HG03097 (cell line): ENCODE data around the gene ARMC2.
"Not testable (repeated sequence)": the region's sequence is repeated elsewhere in the genome, so short reads cannot be mapped to it uniquely, and the experiment has no call there.

ENCODE experiments used
- ATAC-seq: cut with Tn5 transposase; IDR thresholded peaks from one replicate; pipeline ENCODE4 v1.9.1; 2021; ENCODE audit not compliant: unreplicated experiment, low FRiP score

The ARMC2 gene

GRCh38 chr6:108869876-108870275, 21.7 kb downstream of the ARMC2 start:
- ATAC-seq, result no peak

DNA sequence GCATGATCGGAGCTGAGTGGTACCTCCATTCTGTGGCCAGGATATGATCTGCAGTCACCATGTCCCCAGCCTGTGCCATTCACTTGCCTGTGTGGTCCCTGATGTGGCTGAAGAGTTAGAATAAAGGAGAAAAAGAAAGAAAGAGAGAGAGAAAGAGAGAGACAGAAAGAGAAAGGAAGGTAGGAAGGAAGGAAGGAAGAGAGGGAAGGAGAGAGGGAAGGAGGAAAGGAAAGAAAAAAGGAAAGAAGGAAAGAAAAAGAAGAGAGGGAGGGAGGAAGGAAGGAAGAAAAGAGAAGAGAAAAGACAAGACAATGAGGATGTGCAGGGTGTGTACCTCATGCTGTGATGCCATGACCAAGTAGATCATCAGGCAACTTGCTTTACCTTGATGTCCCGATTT, 22.1 kb downstream of the ARMC2 start:
- no peak for ATAC-seq

DNA sequence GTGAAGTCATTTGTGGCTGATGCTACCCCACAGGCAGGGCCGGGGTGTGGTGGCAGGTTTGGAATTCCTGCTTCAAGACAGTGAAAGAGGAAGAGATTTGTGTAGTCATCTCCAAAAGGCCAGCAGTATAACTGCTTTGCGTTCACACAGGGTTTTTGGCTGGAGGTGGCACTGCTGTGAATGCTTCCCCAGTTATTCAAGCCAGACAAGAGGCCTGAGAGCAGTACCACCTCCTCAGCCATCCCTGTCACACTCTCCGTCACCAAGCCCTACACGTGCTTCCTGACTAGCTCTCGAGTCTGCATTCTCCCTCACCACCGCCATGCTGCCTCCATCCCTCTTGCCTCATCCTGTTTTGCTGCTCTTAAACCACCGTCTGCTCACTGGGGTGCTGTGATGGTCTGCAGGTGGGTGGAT, 23.9 kb downstream of the ARMC2 start:
- ATAC-seq, result no peak

DNA sequence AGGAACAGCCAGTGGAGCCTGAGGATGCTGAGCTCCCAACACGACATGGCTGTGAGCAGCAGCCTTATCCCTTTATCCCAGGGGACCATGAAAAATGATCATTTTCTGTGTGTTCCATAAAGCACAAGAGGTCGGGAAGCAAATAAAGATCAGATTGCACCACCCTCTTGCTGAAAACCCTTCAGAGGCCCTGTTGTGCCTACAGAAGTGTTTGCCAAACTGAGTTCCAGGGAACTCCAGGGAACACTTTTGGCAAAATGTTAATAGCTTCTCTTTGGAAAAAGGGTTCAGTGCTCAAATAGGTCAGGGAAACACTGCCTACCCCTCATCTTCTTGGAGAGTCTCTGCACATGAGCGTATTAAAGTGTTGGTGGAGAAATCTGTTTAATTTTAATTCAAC, 24.4 kb downstream of the ARMC2 start:
- ATAC-seq, result no peak

GRCh38 chr6:108873251-108873650, 25.0 kb downstream of the ARMC2 start:
- no peak for ATAC-seq

DNA sequence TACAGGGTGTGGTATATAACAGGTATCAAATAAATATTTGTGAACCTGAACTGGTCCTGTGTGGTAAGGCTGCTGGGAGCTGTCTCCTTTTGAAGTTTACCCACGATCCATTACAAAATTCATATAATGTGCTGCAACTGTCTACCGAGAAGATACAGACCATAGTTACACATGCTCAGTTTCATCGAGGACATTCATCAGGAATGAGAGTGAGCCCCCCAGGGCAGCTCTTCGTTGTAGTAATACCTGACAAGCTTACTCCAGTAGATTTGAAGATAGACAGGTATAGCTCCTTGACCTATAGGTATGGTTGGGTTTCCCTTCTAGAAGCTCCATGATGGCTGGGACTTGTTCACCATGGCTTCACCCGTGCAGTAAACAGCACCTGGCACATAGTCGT, 25.7 kb downstream of the ARMC2 start:
- ATAC-seq, result no peak

DNA sequence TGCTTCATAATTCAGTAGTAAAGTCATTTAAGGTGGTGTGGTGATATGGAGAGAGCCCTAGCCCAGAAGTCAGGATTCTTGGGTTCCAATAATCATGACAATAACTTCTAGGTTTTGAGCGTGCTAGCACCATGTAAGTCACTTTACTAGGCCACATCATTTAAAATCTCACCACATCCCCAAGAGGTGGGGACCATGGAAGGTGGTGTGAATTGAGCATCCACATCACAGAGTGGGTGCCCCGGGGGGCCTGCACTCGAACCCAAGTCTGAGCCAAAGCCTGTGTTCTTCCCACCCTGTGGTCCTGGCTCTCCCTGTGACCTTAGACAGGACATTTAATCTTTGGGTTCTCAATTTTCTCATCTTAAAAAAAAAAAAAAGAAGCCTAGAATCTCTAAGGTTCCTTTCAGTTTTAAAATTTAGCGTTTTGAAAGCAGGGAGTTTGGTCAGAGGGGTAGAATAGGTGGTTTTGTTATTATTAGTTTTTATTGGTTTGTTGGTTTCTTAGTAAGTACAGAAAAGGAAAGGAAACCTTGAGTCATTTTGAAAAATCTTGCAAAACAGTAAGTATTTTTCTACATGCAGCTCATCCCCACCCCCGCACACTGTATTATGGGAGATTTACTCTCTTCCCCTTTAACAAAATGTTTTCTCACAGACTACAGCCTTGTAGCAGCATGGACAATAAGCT, 26.4 kb downstream of the ARMC2 start:
- ATAC-seq, result peak; percentile 83

DNA sequence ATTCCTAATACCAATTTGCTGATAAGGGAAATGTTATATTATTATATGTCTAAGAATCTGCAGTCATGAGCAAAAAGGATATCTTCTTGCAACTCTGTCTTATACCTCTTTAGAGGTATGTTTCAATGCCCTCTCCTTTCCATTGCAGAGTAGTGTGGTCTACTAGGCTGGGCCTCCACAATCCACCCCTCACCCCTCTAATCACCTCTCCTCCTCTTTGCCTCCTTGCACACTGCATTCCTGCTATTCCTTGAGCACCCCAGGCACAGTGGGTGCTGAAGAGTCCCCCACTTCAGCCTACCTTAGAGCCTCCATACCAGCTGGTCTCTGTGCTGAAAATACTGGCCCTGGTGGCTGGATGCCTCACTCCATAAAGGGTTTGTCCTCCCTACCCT, 26.9 kb downstream of the ARMC2 start:
- peak; percentile 21 for ATAC-seq

GRCh38 chr6:108877046-108877751, 29.0 kb downstream of the ARMC2 start:
- no peak for ATAC-seq

DNA sequence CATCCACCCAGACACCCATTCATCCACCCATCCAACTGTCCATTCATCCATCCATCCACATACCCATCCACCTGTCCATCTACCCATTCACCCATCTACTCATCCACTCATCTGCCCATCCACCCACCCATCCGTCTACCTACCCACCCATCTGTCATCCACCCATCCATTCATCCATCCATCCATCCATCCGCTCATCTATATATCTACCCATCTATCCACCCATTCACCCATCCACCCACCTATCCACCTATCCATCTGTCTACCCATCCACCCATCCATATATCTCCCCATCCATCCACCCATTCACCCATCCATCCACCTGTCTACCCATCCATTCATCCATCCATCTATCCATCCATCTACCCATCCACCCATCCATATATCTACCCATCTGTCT, 30.7 kb downstream of the ARMC2 start:
- ATAC-seq, result no peak

- ATAC-seq, result peak; percentile 83
Measured at GRCh38 chr6:108883172-108883571, 35.0 kb downstream of the ARMC2 start.

DNA sequence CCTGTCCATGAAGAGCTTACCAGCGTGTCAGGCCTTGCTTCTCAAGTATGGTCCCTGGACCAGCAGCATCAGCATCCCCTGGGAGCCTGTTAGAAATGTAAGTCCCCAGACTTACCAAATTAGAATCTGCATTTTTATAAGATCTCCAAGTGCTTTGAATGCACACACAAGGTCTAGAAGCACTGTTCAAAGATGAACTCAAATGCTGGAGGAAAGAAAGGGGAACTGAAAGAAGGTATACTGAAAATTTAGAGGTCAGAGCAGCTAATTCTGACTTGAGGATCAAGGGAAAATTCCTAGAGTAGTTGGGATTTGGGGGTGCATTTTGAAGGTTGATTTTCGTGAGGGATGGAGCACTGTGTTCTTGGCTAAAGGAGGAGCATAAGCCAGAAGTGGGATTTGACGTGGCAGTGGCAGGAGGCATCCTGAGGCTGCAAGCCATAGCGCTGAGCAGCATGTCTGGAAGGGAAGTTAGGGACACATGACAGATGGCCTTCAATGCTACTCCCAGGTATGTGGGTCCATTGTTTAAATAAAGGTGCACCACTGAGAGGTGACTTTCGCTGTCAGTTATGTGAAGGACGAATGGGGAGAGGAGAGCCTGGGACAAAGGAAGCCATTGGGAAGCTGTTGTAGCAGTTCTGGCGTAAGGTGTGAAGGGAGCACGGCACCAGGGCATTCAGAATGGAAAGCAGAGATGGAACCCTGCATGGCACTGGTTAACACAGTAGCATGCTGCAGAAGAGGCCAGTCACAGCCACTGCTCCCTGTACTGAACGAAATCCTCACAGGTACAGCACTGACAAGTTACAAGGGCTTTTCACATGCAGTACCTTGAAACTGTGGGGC, 36.2 kb downstream of the ARMC2 start:
- no peak for ATAC-seq

GRCh38 chr6:108888052-108888451, 39.8 kb downstream of the ARMC2 start:
- ATAC-seq, result no peak

DNA sequence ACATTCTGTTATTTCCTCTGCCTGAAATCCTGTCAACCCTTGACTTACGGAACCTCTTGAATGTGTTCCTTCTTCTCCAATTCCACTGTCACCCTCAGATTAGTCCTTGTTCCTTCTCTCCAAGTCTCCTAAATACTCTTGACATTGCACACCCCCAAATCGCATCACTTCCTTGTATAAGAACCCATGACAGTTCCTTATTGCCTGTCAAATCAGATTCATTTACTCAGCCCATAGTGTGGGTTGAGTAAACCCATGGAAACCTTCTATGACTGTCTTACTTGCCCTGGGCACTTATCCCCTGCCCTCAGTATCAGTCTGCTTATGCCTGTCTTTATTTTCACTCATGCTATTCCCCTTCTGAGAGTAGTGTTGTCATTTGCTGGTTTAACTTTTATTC, 40.5 kb downstream of the ARMC2 start:
- ATAC-seq, result no peak

DNA sequence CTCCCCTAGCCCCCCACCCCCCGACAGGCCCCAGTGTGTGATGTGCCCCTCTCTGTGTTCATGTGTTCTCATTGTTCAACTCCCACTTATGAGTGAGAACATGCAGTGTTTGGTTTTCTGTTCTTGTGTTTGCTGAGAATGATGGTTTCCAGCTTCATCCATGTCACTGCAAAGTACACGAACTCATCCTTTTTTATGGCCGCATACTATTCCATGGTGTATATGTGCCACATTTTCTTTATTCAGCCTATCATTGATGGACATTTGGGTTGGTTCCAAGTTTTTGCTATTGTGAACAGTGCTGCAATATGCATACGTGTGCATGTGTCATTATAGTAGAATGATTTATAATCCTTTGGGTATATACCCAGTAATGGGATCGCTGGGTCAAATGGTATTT, 42.7 kb downstream of the ARMC2 start:
- ATAC-seq, result not testable (repeated sequence)

- no peak for ATAC-seq
Measured at GRCh38 chr6:108895571-108895970, 47.3 kb downstream of the ARMC2 start.

DNA sequence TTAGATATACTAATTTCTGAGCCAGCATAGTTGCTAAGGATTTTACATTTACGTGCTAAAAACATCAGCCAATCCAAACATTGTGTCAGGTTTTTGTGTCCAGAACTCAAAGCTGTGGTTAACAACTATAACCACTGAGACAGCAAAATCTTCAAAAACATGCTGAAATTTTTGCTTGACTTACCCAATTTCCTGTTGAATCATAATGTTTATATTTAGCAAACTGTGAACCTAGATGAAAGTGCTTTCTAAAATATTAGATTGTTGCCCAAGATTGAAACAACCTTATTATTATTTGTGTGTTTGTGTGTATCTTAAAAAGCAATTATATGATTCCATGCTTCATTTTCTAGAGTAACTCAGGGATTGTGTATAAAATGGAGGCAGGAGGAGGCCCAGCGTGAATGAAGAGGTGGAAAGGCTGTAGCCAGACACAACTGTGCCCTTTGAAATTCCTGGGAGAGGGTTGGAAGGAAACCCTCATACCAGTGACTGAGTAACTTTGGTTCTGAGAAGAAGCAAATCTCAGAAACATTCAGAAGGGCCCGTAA, 48.0 kb downstream of the ARMC2 start:
- ATAC-seq, result no peak

- no peak for ATAC-seq
Measured at GRCh38 chr6:108897371-108897770, 49.1 kb downstream of the ARMC2 start.

GRCh38 chr6:108902382-108902792, 54.2 kb downstream of the ARMC2 start:
- ATAC-seq, result no peak

DNA sequence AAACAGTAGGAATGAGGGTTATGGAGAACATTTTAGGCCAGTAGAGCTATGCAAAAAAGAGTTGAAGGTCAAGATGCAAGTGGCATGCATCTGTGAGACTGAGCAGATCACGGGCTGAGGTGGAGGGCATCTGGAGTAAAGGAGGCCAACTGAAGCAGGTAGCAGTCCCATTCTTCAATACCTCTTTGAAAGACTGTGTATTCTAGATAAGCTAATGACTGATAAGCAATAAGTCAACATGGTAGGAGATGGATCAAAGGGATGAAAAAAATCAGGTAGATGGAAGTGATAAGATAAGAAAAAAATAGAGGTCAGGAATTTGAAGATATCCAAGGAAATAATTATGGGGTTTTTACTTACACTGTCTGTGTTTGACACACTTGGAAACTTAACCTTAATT, 55.6 kb downstream of the ARMC2 start:
- no peak for ATAC-seq

- peak; percentile 95 for ATAC-seq
Measured at GRCh38 chr6:108904741-108905140, 56.5 kb downstream of the ARMC2 start.
